Heart left ventricle (tissue), 16 donors: ENCODE measurements around the gene SLC22A23. TPM values are rescaled to one million over a fixed set of nuclear protein-coding genes. Genes with fewer than 3 reads are reported as not detected.

Experiments
- ATAC-seq, 4 donors: fragments of 200-7000 bp; cut with Tn5 transposase; one replicate each; pipeline ENCODE4 v1.9.1; 2020 to 2022; ENCODE audit warnings: moderate library complexity in 4 of 4, mild to moderate bottlenecking in 3 of 4, moderate number of reproducible peaks in 1 of 4
- DNase-seq, 5 donors: peaks; one replicate each; pipeline ENCODE4 v3.0.0-alpha.2; 2020
- H3K27ac ChIP-seq, 12 donors: fragments of 200-600 bp; sonication (generic) in 4 of 12; one replicate each; pipeline versions ENCODE4 v1.5.0 to v1.8.0; 2016 to 2022; ENCODE audit warnings: mild to moderate bottlenecking in 2 of 12
- H3K27me3 ChIP-seq, 9 donors: fragments of 200-600 bp; sonication (generic) in 2 of 9; one replicate each; pipeline versions ENCODE4 v1.5.1 to v1.8.0; 2016 to 2022; ENCODE audit warnings: mild to moderate bottlenecking in 3 of 9
- H3K36me3 ChIP-seq, 9 donors: fragments of 200-600 bp; sonication (generic) in 2 of 9; one replicate each; pipeline versions ENCODE4 v1.5.0 to v1.8.0; 2018 to 2022; ENCODE audit warnings: mild to moderate bottlenecking in 2 of 9
- H3K4me1 ChIP-seq, 12 donors: fragments of 200-600 bp; sonication (generic) in 4 of 12; one replicate each; pipeline versions ENCODE4 v1.5.0 to v1.8.0; 2016 to 2022; ENCODE audit warnings: mild to moderate bottlenecking in 3 of 12
- H3K4me3 ChIP-seq, 12 donors: fragments of 200-600 bp; sonication (generic) in 4 of 12; one replicate each; pipeline versions ENCODE4 v1.5.0 to v1.8.0; 2017 to 2022; ENCODE audit warnings: mild to moderate bottlenecking in 9 of 12, moderate library complexity in 4 of 12
- H3K9me3 ChIP-seq, 12 donors: fragments of 200-600 bp; sonication (generic) in 4 of 12; one replicate each; pipeline versions ENCODE4 v1.5.0 to v1.8.0; 2016 to 2022; ENCODE audit warnings: mild to moderate bottlenecking in 1 of 12
- CTCF ChIP-seq, 12 donors: fragments of 200-600 bp; sonication (generic) in 4 of 12; IDR thresholded peaks; one replicate each; pipeline versions ENCODE4 v1.5.0 to v1.8.0; 2018 to 2022; ENCODE audit warnings: antibody characterized with exemption in 12 of 12, mild to moderate bottlenecking in 5 of 12
- POLR2A ChIP-seq, 2 donors: fragments of 450-650 bp; IDR thresholded peaks; one replicate each; pipeline ENCODE4 v1.6.1; 2017; ENCODE audit warnings: antibody characterized with exemption in 2 of 2, mild to moderate bottlenecking in 2 of 2, moderate library complexity in 2 of 2
- WGBS, 4 donors: extraction: QIAGEN DNeasy Blood & Tissue Kit in 2 of 4; methylation state at CpG; one replicate each; pipeline versions ENCODE4 v1.1.5 to v1.1.7; 2013 to 2018; 5-methylcytosine and 5-hydroxymethylcytosine counted together
- intact Hi-C, 10 donors: fragments of 100-400 bp; cut with DNase I; formaldehyde crosslinking; loops; one replicate each; pipeline versions ENCODE4 v1.11.1 to v1.14.2; 2022
- polyA plus RNA-seq, 2 donors: library from polyadenylated mRNA; stranded (reverse); fragments of 200-250 nt; gene quantifications; one replicate each; pipeline ENCODE4 v1.2.3, GENCODE V29; 2013
- total RNA-seq, 9 donors: library from RNA; depleted of rRNA in 2 of 9; stranded (reverse); fragments of >200 nt in 2 of 9; fragmentation: NEBNext Ultra II Directional in 3 of 9; extraction: Animal tissue kit (Norgen Biotek cat#: 25700) in 3 of 9; gene quantifications; one replicate each; pipeline versions ENCODE4 v1.1.0 to v1.2.4, GENCODE V29; 2016 to 2023
- donor health status: ischemic (EF 13 %, LVEDD 7.1; RV severe dilation, severe dysfunction).
- donor health status: healthy with polysubstance abuse.
- donor health status: DM: no; HTN: yes; CAD: no.
- donor health status: DM: no; HTN: no; CAD: no.
- donor health status: ischemic (EF 25% LVEDD 6.9; RV normal size, moderate dysfunction).
- donor health status: ischemic (EF 25% LVEDD 5.7; RV mildly dilated, moderate dysfunction).
- donor health status: healthy.
- donor health status: DM: yes; HTN: yes; CAD: no.
- donor health status: ischemic (EF 35%, LVEDD 5.7; RV mildly dilated, moderate dysfunction).
- donor health status: nonischemic (EF 11% LVEDD 7.7; RV severe dilation, severe dysfunction).
- donor health status: DM: yes; HTN: yes; CAD: no.
- donor health status: PGD.
- donor health status: ischemic (EF 29% LVEDD 5.4; RV normal size, mild dysfunction).
- donor health status: nonischemic (EF 23%, LVEDD 6.1; RV moderate dilation, normal function).

SLC22A23 gene
- total and polyA plus RNA-seq, 11 donors: 2.9 to 12.4 (median 5.2) TPM

- no peak overlapping the region for H3K4me3 ChIP-seq
- no peaks in the 10 kb centered on the region for H3K4me1 ChIP-seq
- intact Hi-C loops: loop anchor here in 8 of 10 donors (5.0 to 10.0 kb wide), 3 partner anchors 314 to 321 kb away; no protein-coding TSS in a partner anchor
- H3K27ac ChIP-seq: peak overlapping the region in 1 of 12 donors; percentile 46
- DNase-seq (no peak), ATAC-seq (no peak)
- no peaks in the 10 kb centered on the region for H3K36me3 ChIP-seq
- peaks cover 0 to 6% (median 0%) of the 10 kb centered on the region in 12 donors for H3K9me3 ChIP-seq
- no peaks in the 10 kb centered on the region for H3K27me3 ChIP-seq
- WGBS, 4 donors: 93 to 97% (median 96%) methylated on average over 3 of the region's 3 CpGs
- no peak for TF ChIP-seq POLR2A (IDR thresholded peaks at IDR 0.05)
- TF ChIP-seq CTCF (IDR thresholded peaks at IDR 0.05): no peak
Observed at GRCh38 chr6:3413592-3413991, 43.3 kb downstream of the SLC22A23 start.

- Histone ChIP-seq H3K36me3 (no peaks in the 10 kb centered on the region), H3K27ac (peak overlapping the region in 1 of 12 donors; percentile 46), H3K9me3 (peaks cover 0 to 6% (median 0%) of the 10 kb centered on the region in 12 donors), H3K4me1 (no peaks in the 10 kb centered on the region), H3K4me3 (no peak overlapping the region), H3K27me3 (no peaks in the 10 kb centered on the region)
- ATAC-seq (no peak), DNase-seq (no peak)
- 84 to 97% (median 90%) methylated on average over 8 of the region's 8 CpGs for WGBS, 4 donors
- intact Hi-C loops: loop anchor here in 8 of 10 donors (5.0 to 10.0 kb wide), 3 partner anchors 314 to 322 kb away; no protein-coding TSS in a partner anchor
- TF ChIP-seq POLR2A (IDR thresholded peaks at IDR 0.05): no peak
- no peak for TF ChIP-seq CTCF (IDR thresholded peaks at IDR 0.05)
Observed at GRCh38 chr6:3412779-3413500, 43.9 kb downstream of the SLC22A23 start.

- Histone ChIP-seq H3K4me1 (no peaks in the 10 kb centered on the region), H3K36me3 (no peaks in the 10 kb centered on the region), H3K27ac (no peak overlapping the region), H3K4me3 (no peak overlapping the region), H3K9me3 (peaks cover 0 to 6% (median 0%) of the 10 kb centered on the region in 12 donors), H3K27me3 (no peaks in the 10 kb centered on the region)
- no peak for ATAC-seq
- TF ChIP-seq POLR2A (IDR thresholded peaks at IDR 0.05) (no peak), CTCF (IDR thresholded peaks at IDR 0.05) (no peak)
- no peak for DNase-seq
- WGBS, 4 donors: 86 to 94% (median 90%) methylated on average over 11 of the region's 11 CpGs
- intact Hi-C loops: loop anchor here in 8 of 10 donors (5.0 to 10.0 kb wide), 3 partner anchors 315 to 323 kb away; no protein-coding TSS in a partner anchor
Observed at GRCh38 chr6:3411967-3412778, 44.7 kb downstream of the SLC22A23 start.
